KMS-11 (cell line): ENCODE data around the gene PYROXD2.

Experiments
- H2AFZ ChIP-seq: fragments of 200-600 bp; sonication (generic); 2 replicates; pipeline ENCODE4 v1.6.1; 2016; ENCODE audit warnings: antibody characterized with exemption, mixed run types, low read depth
- H3K27ac ChIP-seq: fragments of 200-600 bp; sonication (generic); 2 replicates; pipeline ENCODE4 v1.6.1; 2016; ENCODE audit warnings: mild to moderate bottlenecking, mixed run types
- H3K27me3 ChIP-seq: fragments of 200-600 bp; sonication (generic); 2 replicates; pipeline ENCODE4 v1.6.1; 2017; ENCODE audit warnings: mild to moderate bottlenecking, low read depth, mixed run types, moderate library complexity; ENCODE audit not compliant: insufficient read depth
- H3K36me3 ChIP-seq: fragments of 200-600 bp; sonication (generic); 2 replicates; pipeline ENCODE4 v1.6.1; 2017; ENCODE audit warnings: mild to moderate bottlenecking, mixed run types; ENCODE audit not compliant: insufficient read depth
- H3K4me1 ChIP-seq: fragments of 200-600 bp; sonication (generic); 2 replicates; pipeline ENCODE4 v1.6.1; 2016; ENCODE audit warnings: mild to moderate bottlenecking, low read depth, mixed run types; ENCODE audit not compliant: poor library complexity, severe bottlenecking
- H3K4me2 ChIP-seq: fragments of 200-600 bp; sonication (generic); 2 replicates; pipeline ENCODE4 v1.7.0; 2016; ENCODE audit warnings: mild to moderate bottlenecking, mixed run types
- H3K4me3 ChIP-seq: fragments of 200-600 bp; sonication (generic); IDR thresholded peaks from 2 replicates; pipeline ENCODE4 v1.6.1; 2017; ENCODE audit warnings: low read depth, low read length, mixed read lengths; ENCODE audit not compliant: insufficient read depth
- H3K79me2 ChIP-seq: fragments of 200-600 bp; sonication (generic); 2 replicates; pipeline ENCODE4 v1.6.1; 2016; ENCODE audit warnings: low read depth, mixed run types; ENCODE audit not compliant: insufficient read depth
- H3K9ac ChIP-seq: fragments of 200-600 bp; sonication (generic); 2 replicates; pipeline ENCODE4 v1.6.1; 2016; ENCODE audit warnings: mild to moderate bottlenecking, mixed run types
- H4K20me1 ChIP-seq: fragments of 200-600 bp; sonication (generic); 2 replicates; pipeline ENCODE4 v1.6.1; 2016; ENCODE audit warnings: mild to moderate bottlenecking, mixed run types; ENCODE audit not compliant: insufficient read depth
- CTCF ChIP-seq: fragments of 200-600 bp; sonication (generic); conservative IDR thresholded peaks from 2 replicates; pipeline ENCODE4 v1.6.1; 2017; ENCODE audit warnings: low read depth, mild to moderate bottlenecking, antibody characterized with exemption, low read length, moderate library complexity, mixed read lengths

PYROXD2 gene

GRCh38 chr10:98402931-98403718 lies 11.9 kb downstream of the PYROXD2 start:
- no peak for TF ChIP-seq CTCF
- H3K4me1 ChIP-seq = peaks cover 11% of the 10 kb centered on the region
- no peak overlapping the region for H3K4me2 ChIP-seq
- no peak overlapping the region for H3K27ac ChIP-seq
- H2AFZ ChIP-seq = no peak overlapping the region
- no peak overlapping the region for H3K4me3 ChIP-seq
- no peaks in the 10 kb centered on the region for H3K27me3 ChIP-seq
- H3K79me2 ChIP-seq = no peaks in the 10 kb centered on the region
- H4K20me1 ChIP-seq = no peaks in the 10 kb centered on the region
- no peak overlapping the region for H3K9ac ChIP-seq
- no peaks in the 10 kb centered on the region for H3K36me3 ChIP-seq

- no peaks in the 10 kb centered on the region for H4K20me1 ChIP-seq
- H3K4me3 ChIP-seq = no peak overlapping the region
- H3K27ac ChIP-seq = no peak overlapping the region
- no peaks in the 10 kb centered on the region for H3K27me3 ChIP-seq
- no peak overlapping the region for H3K4me2 ChIP-seq
- TF ChIP-seq CTCF = no peak
- H3K79me2 ChIP-seq = no peaks in the 10 kb centered on the region
- peaks cover 11% of the 10 kb centered on the region for H3K4me1 ChIP-seq
- H2AFZ ChIP-seq = no peak overlapping the region
- H3K9ac ChIP-seq = no peak overlapping the region
- no peaks in the 10 kb centered on the region for H3K36me3 ChIP-seq
These were observed 12.5 kb downstream of the PYROXD2 start for GRCh38 chr10:98402478-98402877.

- H3K4me2 ChIP-seq = no peak overlapping the region
These were observed 14.5 kb downstream of the PYROXD2 start for GRCh38 chr10:98400482-98400881.

GRCh38 chr10:98399784-98400183 lies 15.2 kb downstream of the PYROXD2 start:
- TF ChIP-seq CTCF = no peak
- no peaks in the 10 kb centered on the region for H4K20me1 ChIP-seq
- peaks cover 10% of the 10 kb centered on the region for H3K4me1 ChIP-seq
- no peaks in the 10 kb centered on the region for H3K79me2 ChIP-seq
- H3K27ac ChIP-seq = no peak overlapping the region
- H3K36me3 ChIP-seq = no peaks in the 10 kb centered on the region
- no peak overlapping the region for H2AFZ ChIP-seq
- H3K4me3 ChIP-seq = no peak overlapping the region
- H3K9ac ChIP-seq = no peak overlapping the region
- H3K27me3 ChIP-seq = no peaks in the 10 kb centered on the region
- H3K4me2 ChIP-seq = no peak overlapping the region

More at GRCh38 chr10:98400482-98400881, 14.5 kb downstream of the PYROXD2 start:
- no peaks in the 10 kb centered on the region for H3K79me2 ChIP-seq
- H3K27ac ChIP-seq = no peak overlapping the region
- no peak overlapping the region for H2AFZ ChIP-seq
- H3K4me1 ChIP-seq = peaks cover 11% of the 10 kb centered on the region
- no peak overlapping the region for H3K9ac ChIP-seq
- H4K20me1 ChIP-seq = no peaks in the 10 kb centered on the region
- no peak for TF ChIP-seq CTCF
- no peak overlapping the region for H3K4me3 ChIP-seq
- no peaks in the 10 kb centered on the region for H3K27me3 ChIP-seq
- no peaks in the 10 kb centered on the region for H3K36me3 ChIP-seq
